Measurements from ENCODE around the gene CNTN1. TPM values are rescaled to one million over a fixed set of nuclear protein-coding genes. Genes with fewer than 3 reads are reported as not detected.

CNTN1 gene
- 36.5 to 64.7 TPM (median 53.7 TPM) in 5 replicates for total RNA-seq (2022; extraction: Qiagen RNA extraction)

DNA sequence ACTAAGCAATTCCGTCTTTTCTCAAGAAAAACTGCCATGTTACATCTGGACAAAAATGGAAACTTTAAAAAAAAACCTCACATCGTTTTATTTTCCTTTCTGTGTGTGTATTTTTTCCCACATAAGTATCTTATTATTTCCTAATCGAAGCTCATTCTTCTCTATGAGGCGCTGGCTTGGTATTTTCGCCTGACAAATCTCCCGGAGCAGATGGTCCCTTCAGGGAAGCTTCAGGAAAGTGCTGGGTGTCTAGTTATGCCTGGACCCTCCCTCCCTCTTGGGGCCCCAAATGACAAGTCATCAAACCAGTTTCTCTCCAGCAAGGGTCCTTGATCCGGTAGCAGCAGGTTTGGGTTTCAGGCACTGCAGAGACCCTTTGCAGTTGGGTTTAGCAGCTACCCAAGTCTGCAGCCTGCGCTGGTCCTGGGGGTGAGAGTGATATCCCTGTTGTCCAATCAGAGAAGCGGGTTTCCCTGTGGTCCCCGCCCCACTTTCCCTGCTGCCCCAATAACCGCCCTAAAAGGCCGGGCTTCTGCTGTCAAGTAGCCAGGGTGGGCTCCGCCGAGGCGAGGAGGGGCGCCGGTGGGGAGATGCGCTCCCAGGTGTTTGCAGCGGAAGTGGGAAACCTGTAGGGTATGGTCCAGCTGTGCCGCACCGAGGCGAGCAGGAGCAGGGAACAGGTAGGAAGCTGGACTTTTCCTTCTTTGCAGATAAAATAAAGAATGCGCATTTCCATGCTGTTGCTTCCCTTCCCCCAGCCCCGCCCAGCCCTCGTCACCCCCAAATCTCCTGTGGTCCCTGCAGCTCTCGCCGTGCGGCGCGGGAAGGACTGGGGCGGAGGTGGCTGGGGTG, at the start of gene CNTN1:
Gene CNTN1 (plus strand): TSS at position 527 of the 852 bp plus-strand sequence.

Measured in A549 treated with Hydrocortisone at 1 μM for 4 hours (cell line).